ENCODE data around the gene TUSC1. TPM values are rescaled to one million over a fixed set of nuclear protein-coding genes. Genes with fewer than 3 reads are reported as not detected.
"Not testable (repeated sequence)": the region's sequence is repeated elsewhere in the genome, so short reads cannot be mapped to it uniquely, and the experiment has no call there.

Gene TUSC1
- 10 to 100 TPM; 14.6 to 25.2 (median 20.3) TPM for polyA plus RNA-seq (ENCODE audit: insufficient read length in 4 of 4)

- DNase-seq (ENCODE audit: low read depth in 4 of 4, low spot score in 2 of 4): peak; percentile 48 to 70 (median 62)
Measured at GRCh38 chr9:25678147-25678666, at the start of gene TUSC1. TUSC1 (minus strand) TSS chr9:25678444; CDS start chr9:25678312, 132 bp downstream.

GRCh38 chr9:25726871-25727410 lies 48.7 kb upstream of the TUSC1 start:
- DNase-seq (ENCODE audit: low read depth in 4 of 4, low spot score in 2 of 4): peak in 3 of 4 donors; percentile 32 to 55 (median 41)

- DNase-seq (ENCODE audit: low read depth in 4 of 4, low spot score in 2 of 4): no peak
Measured at GRCh38 chr9:25724424-25724823, 46.2 kb upstream of the TUSC1 start.

- peak in 1 of 4 donors; percentile 39 for DNase-seq (ENCODE audit: low read depth in 4 of 4, low spot score in 2 of 4)
Measured at GRCh38 chr9:25716220-25716872, 38.1 kb upstream of the TUSC1 start.

- DNase-seq (ENCODE audit: low read depth in 4 of 4, low spot score in 2 of 4): no peak
Measured at GRCh38 chr9:25709941-25710340, 31.7 kb upstream of the TUSC1 start.

- no peak for DNase-seq (ENCODE audit: low read depth in 4 of 4, low spot score in 2 of 4)
Measured at GRCh38 chr9:25704800-25705199, 26.6 kb upstream of the TUSC1 start.

GRCh38 chr9:25703701-25704357 lies 25.6 kb upstream of the TUSC1 start:
- DNase-seq (ENCODE audit: low read depth in 4 of 4, low spot score in 2 of 4): no peak

- no peak for DNase-seq (ENCODE audit: low read depth in 4 of 4, low spot score in 2 of 4)
Measured at GRCh38 chr9:25702536-25702935, 24.3 kb upstream of the TUSC1 start.

- DNase-seq (ENCODE audit: low read depth in 4 of 4, low spot score in 2 of 4): not testable (repeated sequence)
Measured at GRCh38 chr9:25700899-25701298, 22.7 kb upstream of the TUSC1 start.

GRCh38 chr9:25700430-25700829 lies 22.2 kb upstream of the TUSC1 start:
- DNase-seq (ENCODE audit: low read depth in 4 of 4, low spot score in 2 of 4): no peak

- DNase-seq (ENCODE audit: low read depth in 4 of 4, low spot score in 2 of 4): no peak
Measured at GRCh38 chr9:25691786-25692185, 13.5 kb upstream of the TUSC1 start.

GRCh38 chr9:25684321-25684720 lies 6.1 kb upstream of the TUSC1 start:
- DNase-seq (ENCODE audit: low read depth in 4 of 4, low spot score in 2 of 4): no peak

GRCh38 chr9:25681266-25681665 lies 3.0 kb upstream of the TUSC1 start:
- no peak for DNase-seq (ENCODE audit: low read depth in 4 of 4, low spot score in 2 of 4)

- no peak for DNase-seq (ENCODE audit: low read depth in 4 of 4, low spot score in 2 of 4)
Measured at GRCh38 chr9:25678846-25679360, 659 bp upstream of the TUSC1 start.

- peak; percentile 58 to 77 (median 70) for DNase-seq (ENCODE audit: low read depth in 4 of 4, low spot score in 2 of 4)
Measured at GRCh38 chr9:25677301-25678146, 720 bp downstream of the TUSC1 start.

GRCh38 chr9:25675858-25676257 lies 2.4 kb downstream of the TUSC1 start:
- not testable (repeated sequence) for DNase-seq (ENCODE audit: low read depth in 4 of 4, low spot score in 2 of 4)

GRCh38 chr9:25658571-25658970 lies 19.7 kb downstream of the TUSC1 start:
- DNase-seq (ENCODE audit: low read depth in 4 of 4, low spot score in 2 of 4): no peak

- DNase-seq (ENCODE audit: low read depth in 4 of 4, low spot score in 2 of 4): no peak
Measured at GRCh38 chr9:25654417-25654816, 23.8 kb downstream of the TUSC1 start.

GRCh38 chr9:25648116-25648515 lies 30.1 kb downstream of the TUSC1 start:
- DNase-seq (ENCODE audit: low read depth in 4 of 4, low spot score in 2 of 4): no peak

- DNase-seq (ENCODE audit: low read depth in 4 of 4, low spot score in 2 of 4): no peak
Measured at GRCh38 chr9:25636026-25636425, 42.2 kb downstream of the TUSC1 start.

- no peak for DNase-seq (ENCODE audit: low read depth in 4 of 4, low spot score in 2 of 4)
Measured at GRCh38 chr9:25629231-25629630, 49.0 kb downstream of the TUSC1 start.

All from left renal cortex interstitium (tissue), 4 donors.